Vagina (tissue), 2 donors: ENCODE measurements around the gene CCDC170.

Source experiments
- POLR2A ChIP-seq, 2 donors: fragments of 450-650 bp; IDR thresholded peaks; one replicate each; pipeline ENCODE4 v1.6.1; 2017; ENCODE audit warnings: antibody characterized with exemption in 2 of 2, mild to moderate bottlenecking in 2 of 2, moderate library complexity in 2 of 2
- TF ChIP-seq, protein P1 (sequence below), 3 experiments: fragments of 450-650 bp in 2 of 3; fragments of 200-600 bp in 1 of 3; sonication (generic) in 1 of 3; IDR thresholded peaks; one replicate each; pipeline ENCODE4 v1.5.1; 2017 to 2019; ENCODE audit warnings: antibody characterized with exemption in 3 of 3, mild to moderate bottlenecking in 2 of 3, moderate library complexity in 2 of 3

DNA sequence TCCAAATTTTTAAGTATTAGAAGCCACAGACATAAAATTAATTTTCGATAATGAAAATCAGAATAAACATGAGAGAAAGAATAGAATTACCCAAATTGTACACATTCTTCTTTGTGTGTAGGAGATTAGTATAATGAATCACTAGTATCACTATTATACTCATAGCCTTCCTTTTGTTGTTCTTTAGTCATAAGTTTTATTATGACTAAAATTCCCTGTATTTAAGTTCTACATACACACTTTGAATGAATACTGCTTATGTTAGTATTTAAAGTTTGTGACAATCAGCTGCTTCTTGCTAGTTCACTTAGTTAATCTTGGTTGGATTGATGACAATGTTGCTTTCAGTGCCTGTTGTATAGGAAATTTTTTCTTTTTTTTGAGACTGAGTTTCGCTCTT, 72.7 kb downstream of the CCDC170 start:
- TF ChIP-seq, protein P1, sequence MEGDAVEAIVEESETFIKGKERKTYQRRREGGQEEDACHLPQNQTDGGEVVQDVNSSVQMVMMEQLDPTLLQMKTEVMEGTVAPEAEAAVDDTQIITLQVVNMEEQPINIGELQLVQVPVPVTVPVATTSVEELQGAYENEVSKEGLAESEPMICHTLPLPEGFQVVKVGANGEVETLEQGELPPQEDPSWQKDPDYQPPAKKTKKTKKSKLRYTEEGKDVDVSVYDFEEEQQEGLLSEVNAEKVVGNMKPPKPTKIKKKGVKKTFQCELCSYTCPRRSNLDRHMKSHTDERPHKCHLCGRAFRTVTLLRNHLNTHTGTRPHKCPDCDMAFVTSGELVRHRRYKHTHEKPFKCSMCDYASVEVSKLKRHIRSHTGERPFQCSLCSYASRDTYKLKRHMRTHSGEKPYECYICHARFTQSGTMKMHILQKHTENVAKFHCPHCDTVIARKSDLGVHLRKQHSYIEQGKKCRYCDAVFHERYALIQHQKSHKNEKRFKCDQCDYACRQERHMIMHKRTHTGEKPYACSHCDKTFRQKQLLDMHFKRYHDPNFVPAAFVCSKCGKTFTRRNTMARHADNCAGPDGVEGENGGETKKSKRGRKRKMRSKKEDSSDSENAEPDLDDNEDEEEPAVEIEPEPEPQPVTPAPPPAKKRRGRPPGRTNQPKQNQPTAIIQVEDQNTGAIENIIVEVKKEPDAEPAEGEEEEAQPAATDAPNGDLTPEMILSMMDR (IDR thresholded peaks at IDR 0.05) = no peak
- no peak for TF ChIP-seq POLR2A (IDR thresholded peaks at IDR 0.05)
